Nephron (organoid): ENCODE results near the gene CUL9.

Source experiments
- H3K27ac Mint-ChIP-seq, 3 experiments: 2 replicates each; pipeline ENCODE4 v1.8.0; 2020; ENCODE audit warnings: mixed read lengths in 3 of 3, mild to moderate bottlenecking in 2 of 3, moderate library complexity in 1 of 3
- H3K27me3 Mint-ChIP-seq: 2 replicates; pipeline ENCODE4 v1.8.0; 2021; ENCODE audit warnings: low read depth, mild to moderate bottlenecking, moderate library complexity, mixed read lengths
- H3K36me3 Mint-ChIP-seq: 2 replicates; pipeline ENCODE4 v1.8.0; 2020; ENCODE audit warnings: low read depth, mixed read lengths
- H3K4me1 Mint-ChIP-seq: 2 replicates; pipeline ENCODE4 v1.8.0; 2020; ENCODE audit warnings: mixed read lengths
- H3K4me3 Mint-ChIP-seq, 3 experiments: 2 replicates each; pipeline ENCODE4 v1.8.0; 2020; ENCODE audit warnings: mild to moderate bottlenecking in 3 of 3, mixed read lengths in 3 of 3, moderate library complexity in 2 of 3
- H3K9me3 Mint-ChIP-seq: 2 replicates; pipeline ENCODE4 v1.8.0; 2020; ENCODE audit warnings: mixed read lengths
- TF ChIP-seq, protein P1 (sequence below), 3 experiments: fragments of 200-600 bp; sonication (generic); IDR thresholded peaks; one replicate each; pipeline ENCODE4 v1.5.0; 2021; ENCODE audit warnings: antibody characterized with exemption in 3 of 3; ENCODE audit not compliant: unreplicated experiment in 3 of 3

CUL9 gene

DNA sequence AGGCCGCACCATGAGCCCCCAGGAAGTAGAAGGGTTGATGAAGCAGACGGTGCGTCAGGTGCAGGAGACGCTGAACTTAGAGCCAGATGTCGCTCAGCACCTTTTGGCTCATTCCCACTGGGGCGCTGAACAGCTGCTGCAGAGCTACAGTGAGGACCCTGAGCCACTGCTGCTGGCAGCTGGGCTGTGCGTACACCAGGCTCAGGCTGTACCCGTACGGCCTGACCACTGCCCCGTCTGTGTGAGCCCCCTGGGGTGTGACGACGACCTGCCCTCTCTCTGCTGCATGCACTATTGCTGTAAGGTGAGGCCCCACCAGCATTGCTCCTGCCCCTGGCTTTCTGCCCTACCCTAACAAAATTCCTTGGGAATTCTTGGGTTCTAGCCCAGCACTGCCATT, 34.2 kb downstream of the CUL9 start:
- Mint-ChIP-seq H3K4me3 (no peak overlapping the region), H3K27ac (no peak overlapping the region), H3K36me3 (peaks cover 27% of the 10 kb centered on the region), H3K4me1 (peaks cover 4% of the 10 kb centered on the region), H3K9me3 (no peaks in the 10 kb centered on the region), H3K27me3 (no peaks in the 10 kb centered on the region)
- TF ChIP-seq, protein P1, sequence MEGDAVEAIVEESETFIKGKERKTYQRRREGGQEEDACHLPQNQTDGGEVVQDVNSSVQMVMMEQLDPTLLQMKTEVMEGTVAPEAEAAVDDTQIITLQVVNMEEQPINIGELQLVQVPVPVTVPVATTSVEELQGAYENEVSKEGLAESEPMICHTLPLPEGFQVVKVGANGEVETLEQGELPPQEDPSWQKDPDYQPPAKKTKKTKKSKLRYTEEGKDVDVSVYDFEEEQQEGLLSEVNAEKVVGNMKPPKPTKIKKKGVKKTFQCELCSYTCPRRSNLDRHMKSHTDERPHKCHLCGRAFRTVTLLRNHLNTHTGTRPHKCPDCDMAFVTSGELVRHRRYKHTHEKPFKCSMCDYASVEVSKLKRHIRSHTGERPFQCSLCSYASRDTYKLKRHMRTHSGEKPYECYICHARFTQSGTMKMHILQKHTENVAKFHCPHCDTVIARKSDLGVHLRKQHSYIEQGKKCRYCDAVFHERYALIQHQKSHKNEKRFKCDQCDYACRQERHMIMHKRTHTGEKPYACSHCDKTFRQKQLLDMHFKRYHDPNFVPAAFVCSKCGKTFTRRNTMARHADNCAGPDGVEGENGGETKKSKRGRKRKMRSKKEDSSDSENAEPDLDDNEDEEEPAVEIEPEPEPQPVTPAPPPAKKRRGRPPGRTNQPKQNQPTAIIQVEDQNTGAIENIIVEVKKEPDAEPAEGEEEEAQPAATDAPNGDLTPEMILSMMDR (IDR thresholded peaks at IDR 0.05; ENCODE audit: unreplicated experiment in 3 of 3), result no peak

DNA sequence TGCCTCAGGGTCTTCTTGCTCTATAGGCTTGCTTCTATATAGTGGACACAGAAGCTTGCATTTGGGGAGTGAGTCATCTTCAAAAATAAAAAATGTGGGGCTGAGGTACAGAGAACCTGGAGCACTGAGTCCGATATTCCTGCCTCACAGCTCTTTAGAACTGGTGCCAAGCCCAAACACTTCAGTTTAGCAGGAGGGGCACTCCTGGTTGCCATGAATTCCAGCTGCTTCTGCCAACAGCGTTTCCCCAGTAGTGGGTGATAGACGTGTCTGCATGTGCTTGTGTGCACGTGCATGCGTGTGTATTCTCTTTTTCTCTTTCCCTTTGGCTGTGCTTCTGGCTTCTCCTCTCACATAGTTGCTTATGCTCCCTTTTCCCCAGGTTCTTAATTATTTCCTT, 35.4 kb downstream of the CUL9 start:
- Mint-ChIP-seq H3K9me3 (no peaks in the 10 kb centered on the region), H3K27ac (no peak overlapping the region), H3K4me3 (no peak overlapping the region), H3K36me3 (peaks cover 23% of the 10 kb centered on the region), H3K27me3 (no peaks in the 10 kb centered on the region), H3K4me1 (peaks cover 4% of the 10 kb centered on the region)
- TF ChIP-seq, protein P1 (IDR thresholded peaks at IDR 0.05; ENCODE audit: unreplicated experiment in 3 of 3), result no peak

DNA sequence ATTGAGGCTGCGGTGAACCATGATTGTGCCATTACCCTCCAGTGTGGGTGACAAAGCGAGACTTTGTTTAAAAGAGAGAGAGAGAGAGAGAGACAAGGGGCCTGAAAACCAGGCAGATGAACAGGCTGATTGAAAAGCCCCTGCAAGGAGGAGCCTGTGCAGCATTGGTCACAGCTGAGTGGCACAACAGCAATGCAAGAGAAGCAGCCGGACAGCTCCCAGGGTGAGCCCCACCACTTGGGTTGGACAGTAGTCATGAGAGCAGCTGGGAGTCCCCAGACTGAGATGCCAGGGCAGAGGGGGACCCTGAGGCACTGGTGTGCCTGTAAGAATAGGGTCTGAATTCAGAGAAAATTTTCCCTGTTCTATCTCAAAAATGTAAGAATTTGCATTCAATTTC, 37.1 kb downstream of the CUL9 start:
- TF ChIP-seq, protein P1 (IDR thresholded peaks at IDR 0.05; ENCODE audit: unreplicated experiment in 3 of 3), result no peak
- no peak overlapping the region for H3K4me3 Mint-ChIP-seq
- no peaks in the 10 kb centered on the region for H3K27me3 Mint-ChIP-seq
- H3K27ac Mint-ChIP-seq, result no peak overlapping the region
- H3K36me3 Mint-ChIP-seq, result peaks cover 28% of the 10 kb centered on the region
- H3K4me1 Mint-ChIP-seq, result peaks cover 4% of the 10 kb centered on the region
- no peaks in the 10 kb centered on the region for H3K9me3 Mint-ChIP-seq

DNA sequence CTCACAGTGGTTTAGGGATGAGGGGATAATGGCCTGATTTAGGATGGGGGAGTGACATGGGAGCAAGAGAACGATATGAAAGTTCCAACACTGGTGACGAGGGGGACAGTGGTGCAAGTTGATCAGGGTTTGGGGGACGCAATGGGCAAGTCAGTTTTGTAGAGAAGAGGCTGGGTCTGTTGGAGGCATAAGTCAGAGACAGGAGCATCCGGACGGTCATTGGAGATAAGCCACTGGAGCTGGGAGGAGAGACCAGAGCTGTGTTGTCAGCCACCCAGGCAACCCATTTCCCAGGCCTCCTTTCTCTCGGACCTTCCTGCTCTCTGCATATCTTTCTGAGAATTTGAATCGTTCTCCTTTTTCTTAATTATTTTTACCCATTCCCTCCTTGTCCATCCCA, 37.8 kb downstream of the CUL9 start:
- TF ChIP-seq, protein P1 (IDR thresholded peaks at IDR 0.05; ENCODE audit: unreplicated experiment in 3 of 3), result no peak
- no peaks in the 10 kb centered on the region for H3K27me3 Mint-ChIP-seq
- no peak overlapping the region for H3K4me3 Mint-ChIP-seq

DNA sequence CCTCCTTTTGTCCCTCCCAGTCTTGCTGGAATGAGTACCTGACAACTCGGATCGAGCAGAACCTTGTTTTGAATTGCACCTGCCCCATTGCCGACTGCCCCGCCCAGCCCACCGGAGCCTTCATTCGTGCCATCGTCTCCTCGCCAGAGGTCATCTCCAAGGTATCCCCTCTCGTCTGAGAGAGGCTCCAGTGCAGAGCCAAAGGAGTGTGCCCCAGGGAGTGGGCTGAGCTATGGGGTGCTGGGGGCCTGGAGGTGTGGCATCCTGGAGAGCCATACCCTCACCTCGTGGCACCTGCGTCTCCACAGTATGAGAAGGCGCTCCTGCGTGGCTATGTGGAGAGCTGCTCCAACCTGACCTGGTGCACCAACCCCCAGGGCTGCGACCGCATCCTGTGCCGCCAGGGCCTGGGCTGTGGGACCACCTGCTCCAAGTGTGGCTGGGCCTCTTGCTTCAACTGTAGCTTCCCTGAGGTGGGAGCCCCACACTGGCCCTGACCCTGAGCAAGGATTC, 38.5 kb downstream of the CUL9 start:
- Mint-ChIP-seq H3K9me3 (no peaks in the 10 kb centered on the region), H3K4me1 (peaks cover 4% of the 10 kb centered on the region), H3K36me3 (peaks cover 31% of the 10 kb centered on the region), H3K27me3 (no peaks in the 10 kb centered on the region), H3K27ac (no peak overlapping the region), H3K4me3 (no peak overlapping the region)
- TF ChIP-seq, protein P1 (IDR thresholded peaks at IDR 0.05; ENCODE audit: unreplicated experiment in 3 of 3), result no peak

More for the DNA sequence above, 37.8 kb downstream of the CUL9 start:
- H3K27ac Mint-ChIP-seq, result no peak overlapping the region
- H3K4me1 Mint-ChIP-seq, result peaks cover 4% of the 10 kb centered on the region
- H3K9me3 Mint-ChIP-seq, result no peaks in the 10 kb centered on the region
- peaks cover 33% of the 10 kb centered on the region for H3K36me3 Mint-ChIP-seq
